ENCODE measurements around the gene LAX1.

DNA sequence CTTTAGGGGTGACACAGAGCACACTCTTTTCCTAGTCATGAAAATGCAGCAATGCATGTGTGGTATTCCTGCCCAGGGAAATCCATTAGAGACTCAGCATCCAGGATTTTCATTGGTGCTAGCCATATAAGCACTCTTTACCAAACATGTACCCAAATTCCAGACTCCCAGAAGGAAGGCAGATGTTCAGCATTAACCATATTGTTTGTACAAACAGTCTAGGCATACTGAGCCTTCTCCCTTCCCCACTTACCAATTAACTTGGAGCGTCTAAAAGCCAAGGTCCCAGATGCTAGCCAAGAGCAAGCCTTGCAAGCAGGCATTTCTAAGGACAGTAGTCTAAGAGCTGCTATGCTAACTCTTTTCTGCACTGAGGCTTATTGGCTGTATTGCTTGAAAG, 58.3 kb downstream of the LAX1 start:
- TF ChIP-seq POLR2A (IDR thresholded peaks at IDR 0.05; ENCODE audit: low read depth, low read length), result no peak
- no peak for TF ChIP-seq TAF1 (IDR thresholded peaks at IDR 0.05; ENCODE audit: low read depth, low read length)
- TF ChIP-seq POLR2AphosphoS5 (IDR thresholded peaks at IDR 0.05; ENCODE audit: low read depth, low read length), result no peak
- no peak for TF ChIP-seq SPI1 (IDR thresholded peaks at IDR 0.05; ENCODE audit: low read depth, low read length)
- TF ChIP-seq POU2F2 (IDR thresholded peaks at IDR 0.05; ENCODE audit: low read depth, low read length), result no peak
- no peak for TF ChIP-seq PAX5 (IDR thresholded peaks at IDR 0.05; ENCODE audit: insufficient read depth, low read length, severe bottlenecking)
